NCI-H2029 treated with DMSO at 0.1 percent for 48 hours (cell line): ENCODE measurements around the gene CAB39.
"Not testable (repeated sequence)": the region's sequence is repeated elsewhere in the genome, so short reads cannot be mapped to it uniquely, and the experiment has no call there.

Source experiments
- DNase-seq: peaks from one replicate; lab custom pipeline; 2025; lab: John Stamatoyannopoulos, UW

CAB39 gene

GRCh38 chr2:230715201-230715600 is 2.6 kb downstream of the CAB39 start:
- no peak for DNase-seq

- no peak for DNase-seq
Observed at GRCh38 chr2:230716588-230716987, 3.9 kb downstream of the CAB39 start.

GRCh38 chr2:230717600-230717999 is 5.0 kb downstream of the CAB39 start:
- no peak for DNase-seq

GRCh38 chr2:230719340-230719739 is 6.7 kb downstream of the CAB39 start:
- DNase-seq: no peak

GRCh38 chr2:230721712-230722111 is 9.1 kb downstream of the CAB39 start:
- no peak for DNase-seq

GRCh38 chr2:230722207-230722885 is 9.7 kb downstream of the CAB39 start:
- DNase-seq: no peak

- no peak for DNase-seq
Observed at GRCh38 chr2:230723363-230723762, 10.7 kb downstream of the CAB39 start.

GRCh38 chr2:230724957-230725356 is 12.3 kb downstream of the CAB39 start:
- DNase-seq: not testable (repeated sequence)

- no peak for DNase-seq
Observed at GRCh38 chr2:230731512-230731911, 18.9 kb downstream of the CAB39 start.

GRCh38 chr2:230732914-230733401 is 20.3 kb downstream of the CAB39 start:
- no peak for DNase-seq

- no peak for DNase-seq
Observed at GRCh38 chr2:230734247-230735175, 21.9 kb downstream of the CAB39 start.

- no peak for DNase-seq
Observed at GRCh38 chr2:230735884-230736283, 23.2 kb downstream of the CAB39 start.

- no peak for DNase-seq
Observed at GRCh38 chr2:230737300-230737699, 24.7 kb downstream of the CAB39 start.

- no peak for DNase-seq
Observed at GRCh38 chr2:230737791-230738226, 25.2 kb downstream of the CAB39 start.

- no peak for DNase-seq
Observed at GRCh38 chr2:230738391-230738811, 25.8 kb downstream of the CAB39 start.

- no peak for DNase-seq
Observed at GRCh38 chr2:230738924-230739323, 26.3 kb downstream of the CAB39 start.

- DNase-seq: no peak
Observed at GRCh38 chr2:230739961-230740360, 27.3 kb downstream of the CAB39 start.

GRCh38 chr2:230742781-230743180 is 30.1 kb downstream of the CAB39 start:
- no peak for DNase-seq

- DNase-seq: no peak
Observed at GRCh38 chr2:230746213-230746612, 33.6 kb downstream of the CAB39 start.

- no peak for DNase-seq
Observed at GRCh38 chr2:230748087-230748486, 35.4 kb downstream of the CAB39 start.

- no peak for DNase-seq
Observed at GRCh38 chr2:230749111-230749510, 36.5 kb downstream of the CAB39 start.

GRCh38 chr2:230751062-230751461 is 38.4 kb downstream of the CAB39 start:
- DNase-seq: no peak

- DNase-seq: no peak
Observed at GRCh38 chr2:230754200-230754599, 41.6 kb downstream of the CAB39 start.
